ENCODE measurements around the gene PDF. TPM values are rescaled to one million over a fixed set of nuclear protein-coding genes. Genes with fewer than 3 reads are reported as not detected.

Gene PDF
- total and polyA plus RNA-seq, 2 donors (not counting 3 experiments of a cell fraction or from before 2014, with no cell fraction given): 13.1 to 16.7 TPM

GRCh38 chr16:69334696-69335095 lies 4.3 kb upstream of the PDF start:
- Histone ChIP-seq H3K36me3 (ENCODE audit: control insufficient read depth in 2 of 2, extremely low read depth in 1 of 2, insufficient read depth in 2 of 2, low read length in 2 of 2) (peaks cover 9 to 20% of the 10 kb centered on the region in 2 experiments), H3K27ac (ENCODE audit: insufficient read depth, low read depth, low read length) (no peak overlapping the region), H3K79me2 (ENCODE audit: control insufficient read depth, insufficient read depth, low read length) (peaks cover 9% of the 10 kb centered on the region), H3K4me3 (replicated peaks in 1 of 3; ENCODE audit: insufficient read depth in 1 of 3, low read depth in 1 of 3, low read length in 3 of 3) (no peak overlapping the region), H3K9me1 (replicated peaks; ENCODE audit: control insufficient read depth, extremely low read depth, insufficient read depth, low read length) (no peaks in the 10 kb centered on the region), H3K9ac (replicated peaks; ENCODE audit: extremely low read depth, insufficient read depth, low read length) (no peak overlapping the region), H3K4me2 (ENCODE audit: insufficient read depth, low read length) (no peak overlapping the region), H2AFZ (ENCODE audit: low read depth, low read length) (no peak overlapping the region), H3K9me3 (replicated peaks; ENCODE audit: control insufficient read depth, insufficient read depth, low read length) (no peaks in the 10 kb centered on the region), H3K27me3 (ENCODE audit: control insufficient read depth in 2 of 2, insufficient read depth in 2 of 2, low read length in 2 of 2) (no peaks in the 10 kb centered on the region), H4K20me1 (replicated peaks; ENCODE audit: control insufficient read depth, extremely low read depth, insufficient read depth, low read length) (no peaks in the 10 kb centered on the region), H3K4me1 (ENCODE audit: control insufficient read depth, extremely low read depth, insufficient read depth, low read length) (peaks cover 10% of the 10 kb centered on the region)
- BruUV-seq (replicated peaks): no TSS peak
- intact Hi-C loops (cut with micrococcal nuclease) (no loop called here), dilution Hi-C loops (cut with MboI; ENCODE audit: extremely low pct_ligation_motif_present, low sequenced_read_pairs) (no loop called here)
- DNase-seq (ENCODE audit: low read depth, low spot score): no peak
- POLR2A ChIA-PET: no interaction called here
- CTCF ChIA-PET: no interaction called here
- TF ChIP-seq POLR2A (IDR thresholded peaks at IDR 0.05; ENCODE audit: low read depth, low read length): no peak
- TF ChIP-seq MAX (IDR thresholded peaks at IDR 0.05; ENCODE audit: insufficient read depth, insufficient read length): no peak
- TF ChIP-seq MYC (IDR thresholded peaks at IDR 0.05; ENCODE audit: low read depth, low read length): no peak
- no peak for TF ChIP-seq GATA2 (IDR thresholded peaks at IDR 0.05; ENCODE audit: insufficient read depth, insufficient read length, low read depth, low read length)
- no peak for FAIRE-seq

GRCh38 chr16:69329369-69330285 lies 761 bp downstream of the PDF start:
- H2AFZ ChIP-seq (ENCODE audit: low read depth, low read length): peak overlapping the region; percentile 50
- peaks cover 4 to 12% of the 10 kb centered on the region in 2 experiments for H3K36me3 ChIP-seq (ENCODE audit: control insufficient read depth in 2 of 2, extremely low read depth in 1 of 2, insufficient read depth in 2 of 2, low read length in 2 of 2)

More at GRCh38 chr16:69329369-69330285, 761 bp downstream of the PDF start:
- Histone ChIP-seq H3K9ac (replicated peaks; ENCODE audit: extremely low read depth, insufficient read depth, low read length) (peak overlapping the region; percentile 53), H3K9me3 (replicated peaks; ENCODE audit: control insufficient read depth, insufficient read depth, low read length) (no peaks in the 10 kb centered on the region), H3K9me1 (replicated peaks; ENCODE audit: control insufficient read depth, extremely low read depth, insufficient read depth, low read length) (no peaks in the 10 kb centered on the region), H4K20me1 (replicated peaks; ENCODE audit: control insufficient read depth, extremely low read depth, insufficient read depth, low read length) (no peaks in the 10 kb centered on the region), H3K4me2 (ENCODE audit: insufficient read depth, low read length) (peak overlapping the region; percentile 60), H3K27ac (ENCODE audit: insufficient read depth, low read depth, low read length) (peak overlapping the region; percentile 12), H3K27me3 (ENCODE audit: control insufficient read depth in 2 of 2, insufficient read depth in 2 of 2, low read length in 2 of 2) (no peaks in the 10 kb centered on the region), H3K79me2 (ENCODE audit: control insufficient read depth, insufficient read depth, low read length) (peaks cover 39% of the 10 kb centered on the region), H3K4me1 (ENCODE audit: control insufficient read depth, extremely low read depth, insufficient read depth, low read length) (peaks cover 21% of the 10 kb centered on the region), H3K4me3 (replicated peaks in 1 of 3; ENCODE audit: insufficient read depth in 1 of 3, low read depth in 1 of 3, low read length in 3 of 3) (peak overlapping the region; percentile 26 to 67 (median 47))
- ChIA-PET CTCF (interaction anchor here (0.9 to 1.5 kb wide), 4 partner anchors 9 to 425 kb away, joined by 3 to 9 read pairs (median 6); partner anchors contain the start of genes COG8, NIP7 and NOB1), POLR2A (interaction anchor here (0.6 to 1.1 kb wide), 2 partner anchors 9 to 167 kb away, joined by 3 read pairs; partner anchors contain the start of genes COG8 and NIP7)
- TF ChIP-seq POLR2AphosphoS5 (IDR thresholded peaks at IDR 0.05; ENCODE audit: insufficient read depth, low read depth, low read length): no peak
- peak; percentile 20 for DNase-seq (ENCODE audit: low read depth, low spot score)
- intact Hi-C loops (cut with micrococcal nuclease): loop anchor here (1.0 kb wide), 2 partner anchors 10 to 18 kb away; partner anchors contain the start of genes COG8, NIP7 and VPS4A
- dilution Hi-C loops (cut with MboI; ENCODE audit: extremely low pct_ligation_motif_present, low sequenced_read_pairs): no loop called here
- BruUV-seq (replicated peaks): no TSS peak
- peak; percentile 49 for FAIRE-seq
